Sigmoid colon (tissue), 7 donors: ENCODE measurements around the gene MRPL23. TPM values are rescaled to one million over a fixed set of nuclear protein-coding genes. Genes with fewer than 3 reads are reported as not detected.

Experiments
- DNase-seq: peaks from one replicate; pipeline ENCODE4 v3.0.0-alpha.2; 2019
- H3K27ac ChIP-seq, 4 donors: fragments of 200-600 bp; sonication (generic); one replicate each; pipeline ENCODE4 v1.5.1; 2016 to 2019; ENCODE audit warnings: mild to moderate bottlenecking in 1 of 4
- H3K27me3 ChIP-seq, 3 donors: fragments of 200-600 bp; sonication (generic); one replicate each; pipeline ENCODE4 v1.5.1; 2019; ENCODE audit warnings: mild to moderate bottlenecking in 1 of 3
- H3K36me3 ChIP-seq, 4 donors: fragments of 200-600 bp; sonication (generic); one replicate each; pipeline ENCODE4 v1.5.1; 2016 to 2019
- H3K4me1 ChIP-seq, 4 donors: fragments of 200-600 bp; sonication (generic); one replicate each; pipeline ENCODE4 v1.5.1; 2017 to 2019
- H3K4me3 ChIP-seq, 4 donors: fragments of 200-600 bp; sonication (generic); one replicate each; pipeline ENCODE4 v1.5.1; 2017 to 2019; ENCODE audit warnings: mild to moderate bottlenecking in 2 of 4, moderate library complexity in 1 of 4
- H3K9me3 ChIP-seq, 4 donors: fragments of 200-600 bp in 3 of 4; sonication (generic) in 3 of 4; one replicate each; pipeline versions ENCODE4 v1.5.1 to v1.6.1; 2013 to 2019
- CTCF ChIP-seq, 4 experiments: fragments of 450-650 bp in 3 of 4; fragments of 200-600 bp in 1 of 4; IDR thresholded peaks; one replicate each; pipeline ENCODE4 v1.5.1; 2016 to 2019; ENCODE audit warnings: antibody characterized with exemption in 4 of 4, mild to moderate bottlenecking in 3 of 4, moderate library complexity in 2 of 4
- EP300 ChIP-seq, 4 donors: sonication (generic); formaldehyde crosslinking; IDR thresholded peaks; one replicate each; pipeline ENCODE4 v1.6.1; 2017; ENCODE audit warnings: antibody characterized with exemption in 4 of 4
- POLR2A ChIP-seq, 2 donors: fragments of 450-650 bp; IDR thresholded peaks; one replicate each; pipeline ENCODE4 v1.6.1; 2016; ENCODE audit warnings: antibody characterized with exemption in 2 of 2, mild to moderate bottlenecking in 2 of 2, moderate library complexity in 2 of 2
- POLR2AphosphoS5 ChIP-seq, 4 donors: sonication (generic); formaldehyde crosslinking; IDR thresholded peaks; one replicate each; pipeline ENCODE4 v1.6.1; 2017; ENCODE audit warnings: antibody characterized with exemption in 4 of 4
- WGBS, 2 donors: extraction: QIAGEN DNeasy Blood & Tissue Kit; methylation state at CpG; one replicate each; pipeline ENCODE4 v1.1.7; 2013; 5-methylcytosine and 5-hydroxymethylcytosine counted together
- intact Hi-C: fragments of 100-400 bp; cut with DNase I; formaldehyde crosslinking; loops from one replicate; pipeline ENCODE4 v1.15.1; 2023
- polyA plus RNA-seq, 3 donors: library from polyadenylated mRNA; stranded (reverse); fragments of 200-250 nt; gene quantifications; one replicate each; pipeline ENCODE4 v1.2.3, GENCODE V29; 2013
- total RNA-seq, 4 donors: library from RNA; depleted of rRNA; stranded (reverse); fragments of >200 nt; gene quantifications; one replicate each; pipeline ENCODE4 v1.1.0, GENCODE V29; 2016
- donor health status: healthy with polysubstance abuse.
- donor health status: Bipolar disorder and iron deficiency.
- donor health status: healthy.

The MRPL23 gene
- total and polyA plus RNA-seq, 7 donors: 61.2 to 189 (median 82.9) TPM

GRCh38 chr11:1923201-1923956 is 23.8 kb upstream of the MRPL23 start:
- H3K9me3 ChIP-seq: no peaks in the 10 kb centered on the region
- DNase-seq: no peak
- H3K27ac ChIP-seq: no peak overlapping the region
- TF ChIP-seq EP300 (IDR thresholded peaks at IDR 0.05) (no peak), CTCF (IDR thresholded peaks at IDR 0.05) (no peak)
- no peak overlapping the region for H3K4me3 ChIP-seq
- H3K36me3 ChIP-seq: no peaks in the 10 kb centered on the region
- no peaks in the 10 kb centered on the region for H3K27me3 ChIP-seq
- no peaks in the 10 kb centered on the region for H3K4me1 ChIP-seq
- intact Hi-C loops: no loop called here
- WGBS, 2 donors: 83 to 89% methylated on average over 22 of the region's 22 CpGs

DNA sequence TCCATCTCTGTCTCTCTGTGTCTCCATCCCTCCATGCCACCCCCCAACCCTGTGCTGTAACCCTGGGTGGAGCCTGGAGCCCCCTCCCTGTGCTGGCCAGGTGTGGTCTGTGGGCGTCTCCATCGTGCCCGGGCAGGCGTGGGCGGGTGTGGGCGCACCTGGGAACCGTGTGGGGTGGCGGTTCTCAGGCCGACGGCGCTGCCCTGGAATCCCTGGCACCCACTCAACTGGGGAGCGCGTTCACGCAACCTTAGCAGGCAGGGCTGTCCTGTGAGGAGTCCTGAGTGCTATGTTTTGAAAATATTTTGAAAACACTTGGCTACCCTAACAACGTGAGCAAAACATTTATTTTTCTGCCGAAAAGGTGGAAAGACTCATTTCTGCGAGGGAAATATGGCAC is 23.0 kb upstream of the MRPL23 start:
- Histone ChIP-seq H3K9me3 (no peaks in the 10 kb centered on the region), H3K27me3 (no peaks in the 10 kb centered on the region), H3K27ac (no peak overlapping the region), H3K36me3 (no peaks in the 10 kb centered on the region), H3K4me1 (no peaks in the 10 kb centered on the region), H3K4me3 (no peak overlapping the region)
- intact Hi-C loops: no loop called here
- 24 to 64% methylated on average over 17 of the region's 17 CpGs for WGBS, 2 donors
- DNase-seq: no peak
- no peak for TF ChIP-seq POLR2A (IDR thresholded peaks at IDR 0.05)
- TF ChIP-seq POLR2AphosphoS5 (IDR thresholded peaks at IDR 0.05): no peak
- no peak for TF ChIP-seq EP300 (IDR thresholded peaks at IDR 0.05)
- no peak for TF ChIP-seq CTCF (IDR thresholded peaks at IDR 0.05)

DNA sequence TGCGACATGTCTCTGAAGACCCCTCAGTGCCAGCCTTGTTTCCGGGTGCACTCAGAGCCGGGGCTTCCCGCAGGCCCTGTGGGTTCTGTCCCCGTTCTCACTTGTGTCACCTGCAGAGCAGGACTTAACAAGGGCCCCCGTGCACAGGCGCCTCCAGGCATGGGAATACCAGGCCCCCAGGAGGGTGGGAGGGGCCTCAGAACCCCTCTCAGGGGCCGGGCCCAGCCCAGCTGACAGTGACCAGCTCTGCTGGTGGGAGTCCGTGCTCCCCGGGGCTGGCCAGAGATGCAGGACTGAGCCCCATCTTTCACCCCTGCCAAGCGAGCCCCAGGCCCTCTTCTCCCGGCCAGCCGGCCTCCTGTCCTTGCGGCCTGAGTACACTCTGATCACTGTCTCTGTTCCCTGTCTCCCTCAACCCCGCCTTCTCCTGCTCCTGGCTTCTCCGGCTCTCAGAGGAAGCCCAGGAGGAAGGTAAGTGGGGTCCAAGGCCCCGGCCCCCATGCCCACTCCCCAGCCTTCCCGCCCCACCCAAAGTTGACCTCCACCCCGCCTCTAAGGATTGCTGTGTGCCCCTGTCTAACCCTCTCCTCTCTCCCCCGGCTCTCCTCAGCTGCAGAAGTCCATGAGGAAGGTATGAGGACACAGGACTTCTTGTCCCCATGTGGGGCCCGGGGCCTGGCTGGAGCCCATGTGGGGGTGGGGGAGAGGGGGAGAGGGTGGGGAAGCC is 22.3 kb upstream of the MRPL23 start:
- intact Hi-C loops: no loop called here
- no peak for DNase-seq
- H3K27me3 ChIP-seq: no peaks in the 10 kb centered on the region

DNA sequence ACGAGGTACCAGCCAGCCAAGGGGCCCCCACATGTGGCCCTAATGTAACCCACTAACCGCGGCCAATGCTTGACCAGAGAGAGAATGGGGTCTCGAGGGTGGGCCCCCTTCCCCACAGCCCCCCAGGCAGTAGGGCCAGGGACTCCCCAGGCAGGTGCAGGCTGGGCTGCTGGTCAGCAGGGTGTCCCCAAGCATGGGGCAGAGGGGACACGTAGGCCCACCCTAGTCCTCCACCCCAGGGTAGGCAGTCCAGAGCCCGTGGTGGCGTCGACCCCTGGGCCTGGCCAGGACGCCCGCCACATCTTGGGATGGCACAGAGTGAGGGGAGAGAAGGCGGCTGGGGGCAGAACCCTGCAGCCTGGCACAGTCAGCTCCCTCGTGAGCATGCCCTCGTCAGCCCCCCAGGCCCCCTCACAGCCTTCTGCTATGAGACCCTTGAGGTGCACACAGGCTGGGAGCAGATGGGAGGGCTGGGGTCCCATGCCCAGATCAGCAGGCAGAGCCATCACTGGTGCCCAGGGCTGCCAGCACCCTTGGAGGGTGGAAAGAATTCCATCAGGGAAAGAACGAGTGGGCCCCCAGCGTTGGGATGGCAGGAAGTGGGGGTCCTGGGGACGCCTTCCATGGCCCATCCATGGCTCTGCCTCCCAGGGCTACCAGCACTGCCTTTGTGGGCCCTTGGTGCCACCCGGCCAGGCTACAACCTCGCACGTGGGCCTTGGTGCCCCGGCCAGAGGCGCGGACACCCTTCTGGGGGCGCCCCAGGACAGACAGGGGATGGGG is 21.6 kb upstream of the MRPL23 start:
- 86 to 92% methylated on average over 23 of the region's 23 CpGs for WGBS, 2 donors

More for the DNA sequence above, 22.3 kb upstream of the MRPL23 start:
- H3K4me1 ChIP-seq: no peaks in the 10 kb centered on the region
- H3K9me3 ChIP-seq: no peaks in the 10 kb centered on the region
- no peaks in the 10 kb centered on the region for H3K36me3 ChIP-seq
- WGBS, 2 donors: 65 to 82% methylated on average over 21 of the region's 21 CpGs
- H3K27ac ChIP-seq: no peak overlapping the region
- no peak overlapping the region for H3K4me3 ChIP-seq
- no peak for TF ChIP-seq CTCF (IDR thresholded peaks at IDR 0.05)
- TF ChIP-seq EP300 (IDR thresholded peaks at IDR 0.05): no peak
- no peak for TF ChIP-seq POLR2A (IDR thresholded peaks at IDR 0.05)
- TF ChIP-seq POLR2AphosphoS5 (IDR thresholded peaks at IDR 0.05): no peak

More for the DNA sequence above, 21.6 kb upstream of the MRPL23 start:
- Histone ChIP-seq H3K27me3 (no peaks in the 10 kb centered on the region), H3K9me3 (no peaks in the 10 kb centered on the region), H3K36me3 (no peaks in the 10 kb centered on the region), H3K4me3 (no peak overlapping the region), H3K4me1 (no peaks in the 10 kb centered on the region), H3K27ac (no peak overlapping the region)
- no peak for DNase-seq
- TF ChIP-seq EP300 (IDR thresholded peaks at IDR 0.05) (no peak), CTCF (IDR thresholded peaks at IDR 0.05) (no peak), POLR2AphosphoS5 (IDR thresholded peaks at IDR 0.05) (no peak), POLR2A (IDR thresholded peaks at IDR 0.05) (no peak)
- intact Hi-C loops: no loop called here
